Loucy (cell line): Measurements from ENCODE around the gene UHMK1.

Experiments used
- CTCF ChIP-seq: fragments of 200-600 bp; sonication (generic); conservative IDR thresholded peaks from 2 replicates; pipeline ENCODE4 v1.5.1; 2014; ENCODE audit warnings: mild to moderate bottlenecking, antibody characterized with exemption, low read length
- EZH2phosphoT487 ChIP-seq: fragments of 200-600 bp; IDR thresholded peaks from 2 replicates; pipeline ENCODE4 v1.6.1; 2018; ENCODE audit warnings: antibody characterized with exemption, mild to moderate bottlenecking, moderate library complexity, borderline replicate concordance

GRCh38 chr1:162541619-162542141 lies 44.1 kb downstream of the UHMK1 start:
- no peak for TF ChIP-seq EZH2phosphoT487
- no peak for TF ChIP-seq CTCF
